ENCODE measurements around the gene SCLY. TPM values are rescaled to one million over a fixed set of nuclear protein-coding genes. Genes with fewer than 3 reads are reported as not detected.
A peak's percentile ranks its signal among the peaks of the same experiment; 100 is the strongest.

Gene SCLY
- total and polyA plus RNA-seq, 2 of the 13 experiments (the other 11 are each of a cell fraction or from before 2014, with no cell fraction given), result 27.9 to 38.6 TPM

DNA sequence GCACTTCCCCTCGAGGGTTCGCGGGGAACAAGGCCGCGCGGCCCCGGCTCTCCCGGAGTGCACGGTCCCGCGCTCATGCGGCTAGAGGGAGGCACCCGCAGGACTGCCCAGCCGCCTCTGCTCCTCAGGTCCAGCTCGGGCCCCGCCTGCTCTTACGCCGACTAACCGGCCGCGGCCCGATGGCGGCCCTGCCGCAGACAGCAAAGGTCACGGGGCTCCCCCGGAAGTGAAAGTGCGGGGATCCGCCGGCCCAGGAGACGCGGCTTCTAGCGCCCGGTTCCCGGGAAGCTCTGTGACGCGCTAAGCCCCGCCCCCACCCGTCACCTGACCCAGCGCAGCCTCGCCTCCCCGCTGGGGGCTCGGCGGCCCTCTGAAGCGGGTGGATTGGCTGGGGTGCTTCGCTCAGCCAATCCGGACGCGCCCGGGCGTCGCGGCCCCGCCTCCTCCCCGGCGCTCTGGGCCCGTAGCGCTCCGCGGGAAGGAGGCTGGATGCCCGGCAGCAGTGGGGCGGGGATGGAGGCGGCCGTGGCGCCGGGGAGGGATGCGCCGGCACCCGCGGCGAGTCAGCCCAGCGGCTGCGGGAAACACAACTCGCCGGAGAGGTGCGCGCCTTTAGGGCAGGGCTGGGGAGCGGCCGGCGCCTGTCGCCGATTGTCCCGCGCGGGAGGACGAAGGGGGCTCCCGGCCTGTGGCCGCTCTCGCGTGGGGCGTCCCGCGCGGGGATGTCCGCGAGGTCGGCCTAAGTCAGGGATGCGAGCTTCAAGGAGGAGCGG lies at the start of gene SCLY (continued):
- TF ChIP-seq, protein P1, sequence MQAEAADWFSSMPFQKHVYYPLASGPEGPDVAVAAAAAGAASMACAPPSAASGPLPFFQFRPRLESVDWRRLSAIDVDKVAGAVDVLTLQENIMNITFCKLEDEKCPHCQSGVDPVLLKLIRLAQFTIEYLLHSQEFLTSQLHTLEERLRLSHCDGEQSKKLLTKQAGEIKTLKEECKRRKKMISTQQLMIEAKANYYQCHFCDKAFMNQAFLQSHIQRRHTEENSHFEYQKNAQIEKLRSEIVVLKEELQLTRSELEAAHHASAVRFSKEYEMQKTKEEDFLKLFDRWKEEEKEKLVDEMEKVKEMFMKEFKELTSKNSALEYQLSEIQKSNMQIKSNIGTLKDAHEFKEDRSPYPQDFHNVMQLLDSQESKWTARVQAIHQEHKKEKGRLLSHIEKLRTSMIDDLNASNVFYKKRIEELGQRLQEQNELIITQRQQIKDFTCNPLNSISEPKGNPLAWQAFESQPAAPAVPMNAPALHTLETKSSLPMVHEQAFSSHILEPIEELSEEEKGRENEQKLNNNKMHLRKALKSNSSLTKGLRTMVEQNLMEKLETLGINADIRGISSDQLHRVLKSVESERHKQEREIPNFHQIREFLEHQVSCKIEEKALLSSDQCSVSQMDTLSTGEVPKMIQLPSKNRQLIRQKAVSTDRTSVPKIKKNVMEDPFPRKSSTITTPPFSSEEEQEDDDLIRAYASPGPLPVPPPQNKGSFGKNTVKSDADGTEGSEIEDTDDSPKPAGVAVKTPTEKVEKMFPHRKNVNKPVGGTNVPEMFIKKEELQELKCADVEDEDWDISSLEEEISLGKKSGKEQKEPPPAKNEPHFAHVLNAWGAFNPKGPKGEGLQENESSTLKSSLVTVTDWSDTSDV (CRISPR knock-in tag; IDR thresholded peaks at IDR 0.05), result peak; percentile 73; the same call in 1 of the 2 replicates
- TF ChIP-seq, protein P2, sequence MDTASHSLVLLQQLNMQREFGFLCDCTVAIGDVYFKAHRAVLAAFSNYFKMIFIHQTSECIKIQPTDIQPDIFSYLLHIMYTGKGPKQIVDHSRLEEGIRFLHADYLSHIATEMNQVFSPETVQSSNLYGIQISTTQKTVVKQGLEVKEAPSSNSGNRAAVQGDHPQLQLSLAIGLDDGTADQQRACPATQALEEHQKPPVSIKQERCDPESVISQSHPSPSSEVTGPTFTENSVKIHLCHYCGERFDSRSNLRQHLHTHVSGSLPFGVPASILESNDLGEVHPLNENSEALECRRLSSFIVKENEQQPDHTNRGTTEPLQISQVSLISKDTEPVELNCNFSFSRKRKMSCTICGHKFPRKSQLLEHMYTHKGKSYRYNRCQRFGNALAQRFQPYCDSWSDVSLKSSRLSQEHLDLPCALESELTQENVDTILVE (CRISPR knock-in tag; IDR thresholded peaks at IDR 0.05), result peak; percentile 100
- TF ChIP-seq, protein P3, sequence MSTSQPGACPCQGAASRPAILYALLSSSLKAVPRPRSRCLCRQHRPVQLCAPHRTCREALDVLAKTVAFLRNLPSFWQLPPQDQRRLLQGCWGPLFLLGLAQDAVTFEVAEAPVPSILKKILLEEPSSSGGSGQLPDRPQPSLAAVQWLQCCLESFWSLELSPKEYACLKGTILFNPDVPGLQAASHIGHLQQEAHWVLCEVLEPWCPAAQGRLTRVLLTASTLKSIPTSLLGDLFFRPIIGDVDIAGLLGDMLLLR (CRISPR knock-in tag; IDR thresholded peaks at IDR 0.05), result peak; percentile 77
- TF ChIP-seq ZIK1 (CRISPR knock-in tag; IDR thresholded peaks at IDR 0.05; ENCODE audit: borderline replicate concordance, low read depth), result peak; percentile 62; the same call in 1 of the 2 replicates
- TF ChIP-seq, protein P4, sequence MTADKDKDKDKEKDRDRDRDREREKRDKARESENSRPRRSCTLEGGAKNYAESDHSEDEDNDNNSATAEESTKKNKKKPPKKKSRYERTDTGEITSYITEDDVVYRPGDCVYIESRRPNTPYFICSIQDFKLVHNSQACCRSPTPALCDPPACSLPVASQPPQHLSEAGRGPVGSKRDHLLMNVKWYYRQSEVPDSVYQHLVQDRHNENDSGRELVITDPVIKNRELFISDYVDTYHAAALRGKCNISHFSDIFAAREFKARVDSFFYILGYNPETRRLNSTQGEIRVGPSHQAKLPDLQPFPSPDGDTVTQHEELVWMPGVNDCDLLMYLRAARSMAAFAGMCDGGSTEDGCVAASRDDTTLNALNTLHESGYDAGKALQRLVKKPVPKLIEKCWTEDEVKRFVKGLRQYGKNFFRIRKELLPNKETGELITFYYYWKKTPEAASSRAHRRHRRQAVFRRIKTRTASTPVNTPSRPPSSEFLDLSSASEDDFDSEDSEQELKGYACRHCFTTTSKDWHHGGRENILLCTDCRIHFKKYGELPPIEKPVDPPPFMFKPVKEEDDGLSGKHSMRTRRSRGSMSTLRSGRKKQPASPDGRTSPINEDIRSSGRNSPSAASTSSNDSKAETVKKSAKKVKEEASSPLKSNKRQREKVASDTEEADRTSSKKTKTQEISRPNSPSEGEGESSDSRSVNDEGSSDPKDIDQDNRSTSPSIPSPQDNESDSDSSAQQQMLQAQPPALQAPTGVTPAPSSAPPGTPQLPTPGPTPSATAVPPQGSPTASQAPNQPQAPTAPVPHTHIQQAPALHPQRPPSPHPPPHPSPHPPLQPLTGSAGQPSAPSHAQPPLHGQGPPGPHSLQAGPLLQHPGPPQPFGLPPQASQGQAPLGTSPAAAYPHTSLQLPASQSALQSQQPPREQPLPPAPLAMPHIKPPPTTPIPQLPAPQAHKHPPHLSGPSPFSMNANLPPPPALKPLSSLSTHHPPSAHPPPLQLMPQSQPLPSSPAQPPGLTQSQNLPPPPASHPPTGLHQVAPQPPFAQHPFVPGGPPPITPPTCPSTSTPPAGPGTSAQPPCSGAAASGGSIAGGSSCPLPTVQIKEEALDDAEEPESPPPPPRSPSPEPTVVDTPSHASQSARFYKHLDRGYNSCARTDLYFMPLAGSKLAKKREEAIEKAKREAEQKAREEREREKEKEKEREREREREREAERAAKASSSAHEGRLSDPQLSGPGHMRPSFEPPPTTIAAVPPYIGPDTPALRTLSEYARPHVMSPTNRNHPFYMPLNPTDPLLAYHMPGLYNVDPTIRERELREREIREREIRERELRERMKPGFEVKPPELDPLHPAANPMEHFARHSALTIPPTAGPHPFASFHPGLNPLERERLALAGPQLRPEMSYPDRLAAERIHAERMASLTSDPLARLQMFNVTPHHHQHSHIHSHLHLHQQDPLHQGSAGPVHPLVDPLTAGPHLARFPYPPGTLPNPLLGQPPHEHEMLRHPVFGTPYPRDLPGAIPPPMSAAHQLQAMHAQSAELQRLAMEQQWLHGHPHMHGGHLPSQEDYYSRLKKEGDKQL (CRISPR knock-in tag; IDR thresholded peaks at IDR 0.05; ENCODE audit: low read depth), result no peak
- TF ChIP-seq GABPB1 (CRISPR knock-in tag; IDR thresholded peaks at IDR 0.05), result peak; percentile 99
- no peak for TF ChIP-seq PCBP2 (optimal IDR thresholded peaks at IDR 0.05; ENCODE audit: low read depth, low read length, poor library complexity, severe bottlenecking)
- peak; percentile 89 for TF ChIP-seq NFYC (CRISPR knock-in tag; IDR thresholded peaks at IDR 0.05)
- TF ChIP-seq, protein P5, sequence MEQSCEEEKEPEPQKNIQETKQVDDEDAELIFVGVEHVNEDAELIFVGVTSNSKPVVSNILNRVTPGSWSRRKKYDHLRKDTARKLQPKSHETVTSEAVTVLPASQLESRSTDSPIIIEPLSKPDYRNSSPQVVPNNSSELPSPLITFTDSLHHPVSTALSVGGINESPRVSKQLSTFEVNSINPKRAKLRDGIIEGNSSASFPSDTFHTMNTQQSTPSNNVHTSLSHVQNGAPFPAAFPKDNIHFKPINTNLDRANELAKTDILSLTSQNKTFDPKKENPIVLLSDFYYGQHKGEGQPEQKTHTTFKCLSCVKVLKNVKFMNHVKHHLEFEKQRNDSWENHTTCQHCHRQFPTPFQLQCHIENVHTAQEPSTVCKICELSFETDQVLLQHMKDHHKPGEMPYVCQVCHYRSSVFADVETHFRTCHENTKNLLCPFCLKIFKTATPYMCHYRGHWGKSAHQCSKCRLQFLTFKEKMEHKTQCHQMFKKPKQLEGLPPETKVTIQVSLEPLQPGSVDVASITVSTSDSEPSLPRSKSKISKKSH (CRISPR knock-in tag; IDR thresholded peaks at IDR 0.05; ENCODE audit: borderline replicate concordance), result no peak; the same call in 1 of the 2 replicates
- no peak for TF ChIP-seq NONO (IDR thresholded peaks at IDR 0.05)
- TF ChIP-seq NONO (CRISPR knock-in tag; conservative IDR thresholded peaks at IDR 0.05), result peak; percentile 96
- peak; percentile 43; the same call in 1 of the 2 replicates for TF ChIP-seq MAFG (CRISPR knock-in tag; IDR thresholded peaks at IDR 0.05)
- TF ChIP-seq BRCA1 (CRISPR knock-in tag; IDR thresholded peaks at IDR 0.05), result no peak; the same call in 1 of the 2 replicates
- TF ChIP-seq ZFP90 (CRISPR knock-in tag; IDR thresholded peaks at IDR 0.05; ENCODE audit: borderline replicate concordance), result no peak
- TF ChIP-seq ZNF709 (CRISPR knock-in tag; IDR thresholded peaks at IDR 0.05), result peak; percentile 93
